Endothelial cell of umbilical vein (primary cell): ENCODE data around the gene MYL2. TPM values are rescaled to one million over a fixed set of nuclear protein-coding genes. Genes with fewer than 3 reads are reported as not detected.

Experiments
- BruUV-seq: library from RNA; stranded (reverse); fragments of 400-500 nt; replicated peaks from 2 replicates; lab custom pipeline; 2021; lab: Mats Ljungman, UMichigan
- CTCF ChIA-PET: fragments of 300-600, 350-600 bp; sonication (Branson Sonifier 250); formaldehyde crosslinking; loops from one replicate; lab custom pipeline; 2021; ENCODE audit warnings: antibody characterized with exemption, inconsistent platforms; lab: Charles Lee
- POLR2A ChIA-PET: fragments of 300-600, 350-600 bp; sonication (Branson Sonifier 250); formaldehyde crosslinking; loops from one replicate; lab custom pipeline; 2021; ENCODE audit warnings: antibody characterized with exemption, inconsistent platforms; lab: Charles Lee
- DNase-seq: peaks from one replicate; pipeline ENCODE4 v3.0.0-alpha.2; 2011; ENCODE audit warnings: low read depth, low spot score
- FAIRE-seq: peaks from 2 replicates; lab custom pipeline; 2011; peaks lifted over from hg19 to GRCh38; lab: Jason Lieb, UNC
- H2AFZ ChIP-seq: 2 replicates; pipeline ENCODE4 v1.6.0; 2012; ENCODE audit warnings: low read depth, low read length, control low read depth, inconsistent platforms
- H3K27ac ChIP-seq: 2 replicates; pipeline ENCODE4 v1.5.1; 2011; ENCODE audit warnings: low read depth, mild to moderate bottlenecking, control low read depth, low read length, moderate library complexity; ENCODE audit not compliant: insufficient read depth
- H3K27me3 ChIP-seq, 2 experiments: 2 replicates each; pipeline versions ENCODE4 v1.6.0 to v1.6.1; 2011; ENCODE audit warnings: low read length in 2 of 2, mixed read lengths in 1 of 2; ENCODE audit not compliant: control insufficient read depth in 2 of 2, insufficient read depth in 2 of 2
- H3K36me3 ChIP-seq, 2 experiments: 2 replicates in 1 of 2; 3 replicates in 1 of 2; pipeline ENCODE4 v1.5.1; 2011; ENCODE audit warnings: low read length in 2 of 2, mild to moderate bottlenecking in 1 of 2, moderate library complexity in 1 of 2; ENCODE audit not compliant: control insufficient read depth in 2 of 2, insufficient read depth in 2 of 2; ENCODE audit errors: extremely low read depth in 1 of 2
- H3K4me1 ChIP-seq: 3 replicates; pipeline ENCODE4 v1.5.1; 2011; ENCODE audit warnings: mild to moderate bottlenecking, low read length; ENCODE audit not compliant: control insufficient read depth, insufficient read depth; ENCODE audit errors: extremely low read depth
- H3K4me2 ChIP-seq: 2 replicates; pipeline ENCODE4 v1.6.1; 2011; ENCODE audit warnings: low read length, control low read depth, mixed read lengths; ENCODE audit not compliant: insufficient read depth
- H3K4me3 ChIP-seq, 3 experiments: fragments of 200-600 bp in 1 of 3; sonication (generic), shearing (Covaris generic) in 1 of 3; replicated peaks in 1 of 3; 2 replicates each; pipeline ENCODE4 v1.5.1; 2011 to 2016; ENCODE audit warnings: control low read depth in 3 of 3, low read length in 3 of 3, mild to moderate bottlenecking in 2 of 3, inconsistent platforms in 1 of 3, low read depth in 1 of 3, moderate library complexity in 1 of 3; ENCODE audit not compliant: insufficient read depth in 1 of 3
- H3K79me2 ChIP-seq: 2 replicates; pipeline ENCODE4 v1.6.0; 2012; ENCODE audit warnings: low read length, inconsistent platforms; ENCODE audit not compliant: control insufficient read depth, insufficient read depth
- H3K9ac ChIP-seq: replicated peaks from 2 replicates; pipeline ENCODE3; 2011; ENCODE audit warnings: low read length, control low read depth; ENCODE audit not compliant: insufficient read depth; ENCODE audit errors: extremely low read depth
- H3K9me1 ChIP-seq: replicated peaks from 3 replicates; pipeline ENCODE4 v1.6.0; 2011; ENCODE audit warnings: mild to moderate bottlenecking, low read length; ENCODE audit not compliant: control insufficient read depth, insufficient read depth; ENCODE audit errors: extremely low read depth
- H3K9me3 ChIP-seq: replicated peaks from 2 replicates; pipeline ENCODE4 v1.5.1; 2012; ENCODE audit warnings: low read length, inconsistent platforms; ENCODE audit not compliant: control insufficient read depth, insufficient read depth
- H4K20me1 ChIP-seq: replicated peaks from 2 replicates; pipeline ENCODE3; 2011; ENCODE audit warnings: mild to moderate bottlenecking, low read length; ENCODE audit not compliant: control insufficient read depth, insufficient read depth; ENCODE audit errors: extremely low read depth
- CTCF ChIP-seq, 2 donors: IDR thresholded peaks; 1 replicate in 1 of 2; 2 replicates in 1 of 2; pipeline ENCODE4 v1.5.1; 2011; ENCODE audit warnings: low read length in 2 of 2, mild to moderate bottlenecking in 2 of 2, moderate library complexity in 2 of 2, control low read depth in 1 of 2, inconsistent platforms in 1 of 2, low read depth in 1 of 2; ENCODE audit not compliant: insufficient read depth in 1 of 2; ENCODE audit errors: extremely low read depth in 1 of 2
- EZH2 ChIP-seq: IDR thresholded peaks from 2 replicates; pipeline ENCODE4 v1.6.1; 2012; ENCODE audit warnings: borderline replicate concordance, low read depth, mild to moderate bottlenecking, moderate library complexity, low read length, inconsistent platforms; ENCODE audit not compliant: severe bottlenecking
- FOS ChIP-seq: IDR thresholded peaks from 2 replicates; pipeline ENCODE4 v1.6.1; 2011; ENCODE audit warnings: mild to moderate bottlenecking, low read length, moderate library complexity, borderline replicate concordance; ENCODE audit not compliant: insufficient read depth
- GATA2 ChIP-seq: IDR thresholded peaks from 2 replicates; pipeline ENCODE4 v1.7.0; 2011; ENCODE audit warnings: low read depth, mild to moderate bottlenecking, moderate library complexity, mixed read lengths, low read length; ENCODE audit not compliant: insufficient read length, insufficient read depth
- JUN ChIP-seq: IDR thresholded peaks from 2 replicates; pipeline ENCODE4 v1.6.1; 2011; ENCODE audit warnings: borderline replicate concordance, low read depth; ENCODE audit not compliant: insufficient read length, insufficient read depth
- MYC ChIP-seq: IDR thresholded peaks from one replicate; pipeline ENCODE4 v1.6.1; 2011; ENCODE audit warnings: mild to moderate bottlenecking, low read depth, low read length
- POLR2A ChIP-seq: IDR thresholded peaks from 2 replicates; pipeline ENCODE4 v1.6.1; 2012; ENCODE audit warnings: low read depth, mild to moderate bottlenecking, control low read depth, low read length
- POLR2AphosphoS5 ChIP-seq: IDR thresholded peaks from 2 replicates; pipeline ENCODE4 v1.6.1; 2012; ENCODE audit warnings: low read depth, mild to moderate bottlenecking, control low read depth, low read length, moderate library complexity; ENCODE audit not compliant: insufficient read depth
- dilution Hi-C: fragments of 300-500 bp; cut with MboI; formaldehyde crosslinking; loops from one replicate; pipeline ENCODE4 v1.15.0; 2019; ENCODE audit warnings: low sequenced_read_pairs; ENCODE audit not compliant: extremely low pct_ligation_motif_present
- intact Hi-C: fragments of 100-400 bp; cut with micrococcal nuclease; formaldehyde crosslinking; loops from one replicate; pipeline ENCODE4 v1.10.0; 2022
- polyA plus RNA-seq, 4 experiments: library from polyadenylated mRNA; depleted of rRNA in 3 of 4; stranded (reverse) in 3 of 4; unstranded in 1 of 4; fragments of >200 nt; gene quantifications; 2 replicates each; pipeline versions ENCODE4 v1.2.1 to v1.2.3, GENCODE V29; 2011 to 2012; ENCODE audit warnings: missing spikeins in 1 of 4
- total RNA-seq: library from RNA; stranded (reverse); gene quantifications from 2 replicates; pipeline ENCODE4 v1.2.3, GENCODE V29; 2021
- TF ChIP-seq, protein P1 (sequence below): IDR thresholded peaks from 2 replicates; pipeline ENCODE4 v1.6.1; 2011; ENCODE audit not compliant: insufficient read depth, insufficient read length

MYL2 gene
- total and polyA plus RNA-seq, 2 donors (not counting 3 experiments of a cell fraction or from before 2014, with no cell fraction given) = 0.93 TPM; not detected in 1

- DNase-seq = no peak
- no peak overlapping the region for H3K4me3 ChIP-seq
- ChIA-PET POLR2A (no interaction called here), CTCF (interaction anchor here (0.8 to 1.1 kb wide), 3 partner anchors 10 to 17 kb away, joined by 3 read pairs; no protein-coding TSS in a partner anchor)
- no peak overlapping the region for H3K9ac ChIP-seq
- no peak overlapping the region for H3K27ac ChIP-seq
- dilution Hi-C loops = no loop called here
- no peaks in the 10 kb centered on the region for H3K79me2 ChIP-seq
- no peak for FAIRE-seq
- no peak overlapping the region for H3K4me2 ChIP-seq
- H3K27me3 ChIP-seq = no peaks in the 10 kb centered on the region
- no peaks in the 10 kb centered on the region for H3K9me3 ChIP-seq
- H3K36me3 ChIP-seq = no peaks in the 10 kb centered on the region
- no peaks in the 10 kb centered on the region for H3K9me1 ChIP-seq
- H3K4me1 ChIP-seq = no peaks in the 10 kb centered on the region
- no peak overlapping the region for H2AFZ ChIP-seq
- no peaks in the 10 kb centered on the region for H4K20me1 ChIP-seq
- TF ChIP-seq FOS (no peak), GATA2 (no peak), CTCF (IDR thresholded peaks at IDR 0.05; ENCODE audit: extremely low read depth in 1 of 2, insufficient read depth in 1 of 2, low read depth in 1 of 2, low read length in 2 of 2) (no peak), JUN (no peak), POLR2AphosphoS5 (no peak), EZH2 (no peak), MYC (no peak), POLR2A (no peak)
- TF ChIP-seq, protein P1, sequence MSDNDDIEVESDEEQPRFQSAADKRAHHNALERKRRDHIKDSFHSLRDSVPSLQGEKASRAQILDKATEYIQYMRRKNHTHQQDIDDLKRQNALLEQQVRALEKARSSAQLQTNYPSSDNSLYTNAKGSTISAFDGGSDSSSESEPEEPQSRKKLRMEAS = no peak
- BruUV-seq = no TSS peak
- intact Hi-C loops = no loop called here
Measured at GRCh38 chr12:110883251-110883650, 37.1 kb downstream of the MYL2 start.
